GM18517 (cell line): ENCODE data around the gene CNGB1.
"Not testable (repeated sequence)": the region's sequence is repeated elsewhere in the genome, so short reads cannot be mapped to it uniquely, and the experiment has no call there.

Experiments used
- ATAC-seq: cut with Tn5 transposase; IDR thresholded peaks from one replicate; pipeline ENCODE4 v1.9.1; 2021; ENCODE audit warnings: mild to moderate bottlenecking, moderate library complexity; ENCODE audit not compliant: unreplicated experiment

CNGB1 gene

GRCh38 chr16:57970970-57971369 lies at the start of gene CNGB1:
Gene CNGB1, minus strand, starts transcription at chr16:57971128. Its CDS starts 3,842 bp downstream, at chr16:57967286.
- ATAC-seq = no peak

DNA sequence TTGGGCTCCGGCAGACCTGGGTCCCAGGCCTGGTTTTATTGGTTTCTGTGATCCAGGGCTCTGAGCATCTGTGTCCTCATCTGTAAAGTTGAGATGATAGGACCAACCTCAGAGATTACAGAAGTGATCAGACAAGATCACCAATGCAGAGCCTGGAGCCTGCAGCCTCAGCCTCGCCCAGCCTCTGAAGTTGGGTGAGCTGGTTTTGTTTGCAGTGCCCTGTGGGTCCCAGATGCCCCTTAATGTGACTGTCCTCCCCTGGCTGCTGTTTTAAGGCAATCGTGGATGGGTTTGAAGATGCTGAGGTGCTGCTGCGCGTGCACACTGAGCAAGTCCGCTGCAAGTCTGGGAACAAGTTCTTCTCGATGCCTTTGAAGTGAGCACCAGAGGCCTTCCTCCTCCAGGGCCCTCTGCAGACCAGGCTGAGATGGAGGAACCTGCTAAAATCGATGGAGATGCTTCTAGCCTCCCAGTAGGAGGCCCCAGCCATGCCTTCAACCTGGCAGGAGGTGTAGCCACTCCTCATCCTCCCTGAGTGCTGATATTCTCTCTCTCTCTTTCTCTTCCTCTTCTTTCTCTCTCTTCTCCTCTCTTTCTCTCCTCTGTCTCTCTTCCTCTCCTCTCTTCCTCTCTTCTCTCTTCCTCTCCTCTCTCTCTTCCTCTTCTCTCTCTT lies 49.1 kb upstream of the CNGB1 start:
- no peak for ATAC-seq

- ATAC-seq = no peak
These were observed 47.9 kb upstream of the CNGB1 start for GRCh38 chr16:58018803-58019202.

DNA sequence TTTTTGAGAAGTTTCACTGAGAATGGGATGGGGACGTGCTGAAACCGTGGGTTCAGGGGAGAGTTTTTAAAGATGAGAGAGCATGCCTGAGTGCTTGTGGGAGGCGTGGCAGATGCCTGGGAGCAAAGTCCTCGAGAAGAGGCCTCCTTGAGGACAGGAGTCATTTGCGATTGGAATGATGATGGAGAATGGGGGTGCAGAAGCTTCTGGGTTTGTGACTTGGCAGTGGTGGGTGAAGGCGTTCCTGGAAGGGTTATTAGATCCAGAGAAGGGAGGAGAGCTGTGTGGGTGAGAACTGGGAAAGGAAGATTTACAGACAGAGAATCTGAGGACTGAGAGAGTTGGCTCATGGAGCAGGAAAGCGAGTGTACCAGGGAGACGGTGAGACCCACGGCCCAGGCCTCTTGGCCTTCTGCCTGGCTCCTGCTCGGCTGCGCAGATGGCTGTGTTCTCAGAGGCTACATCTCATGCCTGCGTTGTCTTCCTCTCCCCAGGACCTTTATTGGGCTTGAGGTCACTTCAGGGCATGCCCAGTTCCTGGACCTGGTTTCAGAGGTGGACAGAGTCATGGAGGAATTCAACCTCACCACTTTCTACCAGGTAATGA lies 46.0 kb upstream of the CNGB1 start:
- no peak for ATAC-seq

- no peak for ATAC-seq
These were observed 42.5 kb upstream of the CNGB1 start for GRCh38 chr16:58013201-58013956.

GRCh38 chr16:58012481-58012880 lies 41.6 kb upstream of the CNGB1 start:
- no peak for ATAC-seq

DNA sequence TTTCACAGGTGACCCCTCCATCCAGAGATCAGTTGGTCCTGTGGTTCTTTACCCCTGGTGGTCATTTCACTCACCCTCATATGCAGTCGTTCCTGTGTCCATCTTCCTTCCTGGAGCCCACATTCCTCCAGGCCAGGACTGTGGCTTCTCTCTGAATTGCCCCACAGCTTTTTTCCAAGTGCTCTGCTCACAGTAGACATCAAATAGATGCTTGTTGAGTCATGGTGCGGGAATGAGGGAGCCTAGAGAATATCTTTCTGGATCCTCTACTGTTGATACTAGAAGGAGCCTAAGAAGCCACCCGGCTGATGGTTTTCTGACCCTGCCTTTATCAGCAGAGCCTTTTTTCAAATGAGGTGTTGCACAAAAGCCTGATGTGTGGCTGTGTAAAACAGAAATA lies 40.7 kb upstream of the CNGB1 start:
- no peak for ATAC-seq

DNA sequence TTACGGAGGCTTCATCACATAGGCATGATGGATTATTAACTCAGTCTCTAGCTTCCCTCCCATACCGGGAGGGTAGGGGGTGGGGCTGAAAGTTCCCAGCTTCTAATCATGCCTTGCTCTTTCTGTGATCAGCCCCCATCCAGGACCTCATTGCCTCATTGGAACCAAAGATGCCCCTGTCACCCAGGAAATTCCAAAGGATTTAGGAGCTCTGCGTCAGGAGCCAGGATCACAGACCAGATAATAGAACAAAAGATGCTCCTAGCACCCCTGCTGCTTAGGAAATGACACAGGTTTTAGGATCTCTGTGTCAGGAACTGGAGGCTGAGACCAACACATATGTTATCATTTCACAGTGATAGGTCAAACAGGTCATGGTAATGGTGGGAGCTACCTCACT lies 40.0 kb upstream of the CNGB1 start:
- no peak for ATAC-seq

DNA sequence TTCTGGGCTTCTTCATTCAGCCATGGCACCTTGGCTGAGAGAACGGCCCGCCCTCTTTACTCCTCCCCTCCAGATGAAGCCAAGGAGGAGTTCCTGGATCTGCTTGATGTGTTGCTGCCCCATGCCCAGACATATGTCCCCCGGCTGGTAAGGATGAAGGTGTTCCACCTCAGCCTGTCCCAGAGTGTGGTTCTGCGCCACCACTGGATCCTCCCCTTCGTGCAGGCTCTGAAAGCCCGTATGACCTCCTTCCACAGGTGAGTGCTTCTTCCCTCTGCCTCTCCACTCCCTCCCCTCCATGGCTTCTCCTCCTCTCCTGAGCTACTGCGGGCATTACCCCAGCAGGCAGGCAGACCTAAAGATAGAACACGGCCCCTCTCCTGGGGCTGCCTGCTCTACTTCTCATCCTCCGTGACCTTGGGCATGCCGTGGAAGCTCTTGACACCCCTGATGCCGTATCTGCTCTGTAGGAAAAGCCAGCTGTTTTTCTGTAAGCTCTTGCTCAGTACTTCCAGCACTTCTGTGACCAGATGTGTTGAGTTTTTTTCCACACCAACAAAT lies 39.0 kb upstream of the CNGB1 start:
- no peak for ATAC-seq

GRCh38 chr16:58004736-58005135 lies 33.8 kb upstream of the CNGB1 start:
- ATAC-seq = not testable (repeated sequence)

DNA sequence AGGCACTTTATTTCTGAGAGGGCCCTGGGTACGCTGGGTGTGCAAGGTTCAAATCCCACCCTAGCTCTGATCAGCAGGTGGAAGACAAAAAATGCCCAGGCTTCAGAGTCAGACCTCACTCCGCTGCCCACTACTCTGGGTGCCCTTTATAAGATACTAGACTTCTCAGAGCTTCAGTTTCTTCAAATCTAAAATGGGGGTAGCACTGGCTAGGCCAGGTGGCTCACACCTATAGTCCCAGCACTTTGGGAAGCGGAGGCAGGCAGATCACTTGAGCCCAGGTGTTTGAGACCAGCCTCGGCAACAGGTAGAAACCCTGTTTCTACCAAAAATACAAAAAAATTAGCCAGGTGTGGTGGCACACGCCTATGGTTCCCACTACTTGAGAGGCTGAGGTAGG lies 32.0 kb upstream of the CNGB1 start:
- ATAC-seq = no peak

DNA sequence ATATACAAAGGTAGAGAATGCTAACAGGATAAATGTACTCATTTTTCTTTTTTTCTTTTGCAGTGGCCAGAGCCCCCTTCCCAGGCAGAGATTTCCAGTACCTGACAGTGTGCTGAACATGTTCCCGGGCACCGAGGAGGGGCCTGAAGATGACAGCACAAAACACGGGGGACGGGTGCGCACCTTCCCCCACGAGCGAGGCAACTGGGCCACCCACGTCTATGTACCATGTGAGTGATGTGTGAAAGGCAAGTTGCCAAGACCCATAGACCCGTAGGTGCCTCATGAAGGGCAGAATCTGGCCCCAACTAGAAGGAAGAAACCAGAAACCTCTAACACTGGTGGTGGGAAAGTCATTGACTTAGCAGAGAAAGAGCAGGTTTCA lies 31.5 kb upstream of the CNGB1 start:
- ATAC-seq = no peak

DNA sequence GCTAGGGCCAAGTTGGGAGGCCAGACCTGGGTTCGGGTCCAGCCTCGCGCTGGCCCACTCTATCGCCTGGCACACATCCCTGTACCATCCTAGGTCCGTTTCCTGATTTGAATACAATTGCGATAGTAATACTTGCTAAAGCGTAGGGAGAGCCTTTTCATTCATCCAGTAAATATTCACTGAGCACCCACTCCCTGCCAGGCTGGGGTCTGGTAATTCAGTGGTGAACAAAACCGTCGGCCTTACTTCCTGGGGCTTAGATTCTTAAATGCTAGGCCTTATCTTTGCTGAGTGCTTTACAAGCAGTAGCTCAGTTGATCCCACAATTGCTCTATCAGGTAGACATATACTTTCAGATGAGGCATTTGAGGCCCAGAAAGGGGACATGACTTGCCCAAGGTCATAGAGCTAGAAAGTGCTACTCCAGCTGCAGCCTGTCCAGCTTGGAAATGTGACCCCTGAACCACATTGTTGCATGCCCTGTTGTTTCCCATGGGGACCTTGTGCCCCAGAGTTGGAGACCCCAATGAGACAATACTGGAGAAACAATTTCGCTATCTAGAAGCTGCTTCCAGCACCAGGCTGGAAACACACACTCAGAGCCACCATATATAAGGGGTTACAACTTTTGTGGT lies 31.0 kb upstream of the CNGB1 start:
- no peak for ATAC-seq

DNA sequence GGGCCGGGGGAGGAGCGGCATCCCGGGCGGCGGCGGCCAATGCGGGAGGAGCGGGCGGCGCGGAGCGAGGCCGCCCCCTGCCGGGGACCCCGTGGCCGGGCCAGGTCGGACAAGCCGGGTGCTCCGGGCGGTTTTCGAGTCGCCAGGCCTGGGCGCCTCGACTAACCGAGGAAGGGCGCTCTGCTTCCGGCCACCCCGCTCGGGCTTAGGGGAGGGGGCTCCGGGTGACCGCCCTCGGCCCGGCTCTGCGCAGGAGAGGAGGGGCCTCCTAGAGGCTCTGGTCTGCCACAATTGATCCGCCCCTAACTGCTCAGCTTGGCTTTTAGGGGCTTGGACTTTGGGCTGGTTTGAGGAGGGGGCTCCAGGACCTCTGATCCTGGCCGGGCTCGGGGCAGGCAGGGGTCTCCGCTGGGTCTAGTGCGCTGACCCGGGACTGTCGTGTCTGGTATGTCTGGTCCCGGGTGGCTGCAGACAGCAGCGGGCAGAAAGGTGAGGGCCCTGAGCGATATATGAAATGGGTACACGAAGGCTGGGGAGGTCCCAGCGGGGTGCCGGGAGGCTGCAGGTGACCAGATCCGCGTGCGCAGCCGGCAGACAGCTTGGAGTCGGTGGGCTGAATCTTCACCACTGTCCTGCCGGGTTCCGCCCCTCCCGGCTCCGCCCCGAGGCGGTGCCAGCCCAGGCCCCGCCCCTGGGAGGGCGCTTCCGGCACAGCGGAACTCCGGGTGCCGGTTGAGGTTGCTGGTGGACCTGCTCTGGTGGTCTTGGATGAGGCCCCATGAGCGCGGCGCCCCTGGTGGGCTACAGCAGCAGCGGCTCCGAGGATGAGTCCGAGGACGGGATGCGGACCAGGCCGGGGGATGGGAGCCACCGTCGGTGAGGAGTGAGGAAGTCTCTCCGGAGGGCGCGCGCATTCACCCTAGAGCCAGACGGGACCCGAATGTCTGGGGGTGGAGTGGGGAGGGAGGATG lies 30.1 kb upstream of the CNGB1 start, which contains the start of gene USB1:
USB1 (plus strand) TSS at position 702 of the 971 bp plus-strand sequence; CDS start at position 779, 77 bp downstream.
- peak; percentile 82 for ATAC-seq

DNA sequence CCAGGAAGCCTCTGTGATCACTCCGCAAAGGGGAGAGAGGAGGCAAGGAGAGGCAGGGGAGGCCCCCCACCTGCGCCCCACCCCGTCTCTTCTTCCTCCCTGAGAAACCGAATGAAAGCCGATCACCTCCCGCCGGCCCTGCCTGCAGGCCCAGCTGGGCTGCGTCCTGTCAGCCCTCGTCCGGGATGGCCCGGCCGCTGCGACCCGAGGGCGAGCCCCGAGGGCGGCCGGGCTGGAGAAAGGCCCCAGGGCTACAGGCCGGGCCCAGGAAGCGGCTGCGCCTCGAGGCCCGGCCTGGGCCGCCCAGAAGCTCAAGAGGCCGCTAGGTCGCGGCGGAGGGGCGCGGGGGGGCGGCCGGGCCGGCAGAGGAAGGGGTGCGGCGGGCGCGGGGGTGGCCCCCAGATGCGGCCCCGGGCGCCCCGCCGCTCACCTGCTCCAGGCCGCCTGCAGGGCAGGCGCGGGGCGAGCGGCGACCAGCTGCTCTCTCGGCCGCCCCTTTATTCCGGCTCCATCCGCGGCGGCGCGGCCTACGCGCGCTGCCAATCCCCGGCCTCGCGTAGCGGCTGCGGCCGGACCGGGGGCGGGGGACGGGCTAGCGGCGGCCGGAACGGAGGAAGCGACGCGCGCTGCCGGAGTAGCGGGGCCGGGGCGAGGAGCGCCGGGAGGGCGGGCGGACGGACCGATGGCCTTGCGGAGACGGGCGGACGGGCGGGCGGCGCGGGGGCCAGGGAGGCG lies 29.2 kb upstream of the CNGB1 start, which contains the start of gene ZNF319:
ZNF319 (minus strand) TSS at position 702 of the 735 bp plus-strand sequence. CDS start 2,407 bp downstream, outside the sequence.
- ATAC-seq = peak; percentile 10

DNA sequence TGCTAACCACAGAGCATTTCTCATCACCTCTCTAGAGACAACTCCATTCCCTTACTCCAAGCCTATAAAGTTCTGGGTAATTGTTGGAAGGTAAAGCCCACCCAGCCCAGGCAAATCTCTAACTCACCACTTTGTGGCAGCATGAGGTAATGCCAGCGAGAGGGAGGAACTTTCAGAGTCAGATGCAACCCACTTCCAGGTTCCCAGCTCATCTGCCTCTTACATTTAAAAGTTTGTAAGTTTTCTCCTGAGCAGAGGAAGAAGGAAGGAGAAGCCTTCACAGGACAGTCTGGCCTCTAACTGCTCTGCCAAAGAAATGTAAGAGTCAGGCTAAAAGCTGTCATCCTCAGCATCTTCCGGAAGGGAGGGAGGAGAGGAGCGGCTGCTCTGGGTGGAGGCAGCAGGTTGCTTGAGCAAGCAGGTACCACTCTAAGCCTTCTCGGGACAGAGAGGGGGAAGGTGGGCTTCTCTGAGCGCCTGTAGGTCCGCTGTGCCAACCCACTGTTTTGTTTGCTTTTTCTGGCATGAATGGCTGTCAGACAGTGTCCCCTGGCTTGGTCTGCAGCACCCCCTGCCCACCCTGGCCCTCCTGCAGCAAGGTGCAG lies 28.5 kb upstream of the CNGB1 start:
- no peak for ATAC-seq

DNA sequence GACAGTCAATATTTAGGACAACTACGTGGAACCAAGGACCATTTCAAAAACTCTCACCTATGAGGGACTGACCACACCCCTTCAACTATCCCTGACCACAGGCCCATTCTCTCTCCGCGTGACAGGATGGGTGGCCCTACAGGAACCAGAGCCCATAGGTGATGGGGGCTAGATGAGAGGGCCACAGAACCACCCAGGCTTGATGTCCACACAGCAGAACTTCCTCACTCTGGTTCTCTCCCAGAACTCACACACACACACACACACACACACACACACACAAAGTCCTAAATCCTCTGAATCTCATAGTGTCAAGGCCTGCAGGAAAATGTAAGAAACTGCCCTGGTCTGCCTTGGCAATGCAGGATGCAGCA lies 28.1 kb upstream of the CNGB1 start:
- ATAC-seq = no peak

DNA sequence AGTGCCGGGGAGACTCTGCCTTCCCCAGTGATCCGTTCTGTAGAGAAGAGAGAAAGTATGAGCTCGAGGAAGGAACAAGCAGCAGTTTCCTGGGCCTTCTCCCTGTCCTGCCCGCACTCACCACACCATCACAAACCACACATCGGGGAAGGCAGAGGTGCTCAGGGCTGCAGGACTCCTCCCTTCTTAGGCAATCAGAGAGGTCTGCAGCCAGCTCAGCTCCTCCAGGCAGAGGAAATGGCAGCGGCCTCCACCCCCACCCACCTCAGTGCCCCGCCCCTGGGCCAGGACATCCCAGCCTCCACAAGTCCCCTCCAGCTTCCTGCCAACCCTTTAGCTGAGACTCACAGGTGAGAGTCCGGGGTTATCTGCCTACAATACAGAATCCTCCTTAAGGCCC lies 27.6 kb upstream of the CNGB1 start:
- no peak for ATAC-seq
